A673 (cell line): ENCODE results near the gene ATG7. TPM values are rescaled to one million over a fixed set of nuclear protein-coding genes. Genes with fewer than 3 reads are reported as not detected.

Experiments
- BruUV-seq: library from RNA; stranded (reverse); fragments of 400-500 nt; replicated peaks from 2 replicates; lab custom pipeline; 2021; lab: Mats Ljungman, UMichigan
- CTCF ChIA-PET: fragments of 300-600 bp; sonication (Branson Sonifier 250); formaldehyde crosslinking; loops from one replicate; lab custom pipeline; 2022; ENCODE audit warnings: antibody characterized with exemption; lab: Charles Lee
- POLR2A ChIA-PET: fragments of 300-600 bp; sonication (Branson Sonifier 250); formaldehyde crosslinking; loops from one replicate; lab custom pipeline; 2022; ENCODE audit warnings: antibody characterized with exemption; ENCODE audit not compliant: low non-redundant PET; lab: Charles Lee
- DNase-seq: peaks from one replicate; pipeline ENCODE4 v3.0.0-alpha.2; 2015; ENCODE audit warnings: low spot score
- H3K27ac ChIP-seq: fragments of 200-600 bp; sonication (generic); 2 replicates; pipeline ENCODE4 v1.5.1; 2016; ENCODE audit warnings: mixed run types, low read depth, mild to moderate bottlenecking, mixed read lengths, antibody characterized with exemption, low read length; ENCODE audit not compliant: poor library complexity, severe bottlenecking
- H3K27me3 ChIP-seq: fragments of 200-600 bp; sonication (generic); replicated peaks from 2 replicates; pipeline ENCODE4 v1.6.1; 2017; ENCODE audit warnings: mixed run types, low read depth, mild to moderate bottlenecking, mixed read lengths, antibody characterized with exemption, low read length; ENCODE audit not compliant: insufficient read depth, poor library complexity
- H3K36me3 ChIP-seq: fragments of 200-600 bp; sonication (generic); 2 replicates; pipeline ENCODE4 v1.6.1; 2016; ENCODE audit warnings: mixed run types, mild to moderate bottlenecking, mixed read lengths, antibody characterized with exemption, low read length; ENCODE audit not compliant: insufficient read depth, poor library complexity, severe bottlenecking
- H3K4me1 ChIP-seq: fragments of 200-600 bp; sonication (generic); 2 replicates; pipeline ENCODE4 v1.6.1; 2017; ENCODE audit warnings: mixed run types, mild to moderate bottlenecking, mixed read lengths, antibody characterized with exemption, low read length; ENCODE audit not compliant: insufficient read depth, poor library complexity, severe bottlenecking
- H3K4me3 ChIP-seq: fragments of 200-600 bp; sonication (generic); 2 replicates; pipeline ENCODE4 v1.5.1; 2016; ENCODE audit warnings: low read depth, mixed run types, mild to moderate bottlenecking, mixed read lengths, low read length; ENCODE audit not compliant: poor library complexity, severe bottlenecking
- H3K9me3 ChIP-seq: fragments of 200-600 bp; sonication (generic); 2 replicates; pipeline ENCODE4 v1.6.1; 2016; ENCODE audit warnings: mixed run types, low read depth, mild to moderate bottlenecking, mixed read lengths, antibody characterized with exemption, low read length; ENCODE audit not compliant: poor library complexity, severe bottlenecking
- CTCF ChIP-seq: fragments of 300-800, 200-600 bp; sonication (generic); conservative IDR thresholded peaks from 2 replicates; pipeline ENCODE4 v1.5.1; 2017; ENCODE audit warnings: low read depth, mild to moderate bottlenecking, antibody characterized with exemption, low read length, moderate library complexity, mixed read lengths
- EZH2 ChIP-seq: fragments of 200-600 bp; sonication (generic); IDR thresholded peaks from 2 replicates; pipeline ENCODE4 v1.6.1; 2017; ENCODE audit warnings: borderline replicate concordance, low read depth, mild to moderate bottlenecking, mixed read lengths, antibody characterized with exemption, low read length; ENCODE audit not compliant: poor library complexity, severe bottlenecking
- intact Hi-C: fragments of 100-400 bp; cut with micrococcal nuclease; formaldehyde crosslinking; loops from one replicate; pipeline ENCODE4 v1.10.0; 2022; ENCODE audit not compliant: unreplicated experiment
- total RNA-seq: library from RNA; stranded (reverse); gene quantifications from 2 replicates; pipeline ENCODE4 v1.2.3, GENCODE V29; 2021

ATG7 gene
- total RNA-seq, 1 experiment from 2014 or later = 30.9 TPM

GRCh38 chr3:11331101-11331500 lies 58.9 kb downstream of the ATG7 start:
- ChIA-PET CTCF (no interaction called here), POLR2A (no interaction called here)
- Histone ChIP-seq H3K27me3 (no peaks in the 10 kb centered on the region), H3K27ac (no peak overlapping the region), H3K4me3 (no peak overlapping the region), H3K9me3 (no peaks in the 10 kb centered on the region), H3K4me1 (no peaks in the 10 kb centered on the region), H3K36me3 (no peaks in the 10 kb centered on the region)
- no peak for DNase-seq
- intact Hi-C loops = no loop called here
- no peak for TF ChIP-seq EZH2
- no peak for TF ChIP-seq CTCF
- no TSS peak for BruUV-seq

- POLR2A ChIA-PET = interaction anchor here (0.5 kb wide), 1 partner anchor 130 kb away, joined by 3 read pairs; no protein-coding TSS in a partner anchor
- intact Hi-C loops = loop anchor here (1.0 to 5.0 kb wide), 5 partner anchors 75 to 388 kb away; no protein-coding TSS in a partner anchor
- CTCF ChIA-PET = interaction anchor here (0.6 to 1.4 kb wide), 11 partner anchors 13 to 277 kb away, joined by 3 to 18 read pairs (median 3); partner anchors contain the start of gene HRH1
- Histone ChIP-seq H3K9me3 (no peaks in the 10 kb centered on the region), H3K4me3 (no peak overlapping the region), H3K27ac (no peak overlapping the region), H3K27me3 (no peaks in the 10 kb centered on the region), H3K4me1 (no peaks in the 10 kb centered on the region), H3K36me3 (no peaks in the 10 kb centered on the region)
- TF ChIP-seq CTCF = peak; percentile 73
- no peak for TF ChIP-seq EZH2
- BruUV-seq = no TSS peak
- DNase-seq = peak; percentile 81
Observed at GRCh38 chr3:11335056-11335608, 62.9 kb downstream of the ATG7 start.

GRCh38 chr3:11339541-11339940 lies 67.3 kb downstream of the ATG7 start:
- DNase-seq = no peak
- Histone ChIP-seq H3K27me3 (no peaks in the 10 kb centered on the region), H3K36me3 (no peaks in the 10 kb centered on the region), H3K27ac (no peak overlapping the region), H3K4me1 (no peaks in the 10 kb centered on the region), H3K9me3 (no peaks in the 10 kb centered on the region), H3K4me3 (no peak overlapping the region)
- POLR2A ChIA-PET = no interaction called here
- TF ChIP-seq EZH2 = no peak
- TF ChIP-seq CTCF = no peak
- no TSS peak for BruUV-seq
- intact Hi-C loops = loop anchor here (5.0 kb wide), 1 partner anchor 392 kb away; no protein-coding TSS in a partner anchor
- CTCF ChIA-PET = no interaction called here
